Measurements from ENCODE around the gene ARFGEF3. TPM values are rescaled to one million over a fixed set of nuclear protein-coding genes. Genes with fewer than 3 reads are reported as not detected.

ARFGEF3 gene
- polyA plus RNA-seq, 1 of the 3 experiments (the other 2 are of a cell fraction), result not detected

DNA sequence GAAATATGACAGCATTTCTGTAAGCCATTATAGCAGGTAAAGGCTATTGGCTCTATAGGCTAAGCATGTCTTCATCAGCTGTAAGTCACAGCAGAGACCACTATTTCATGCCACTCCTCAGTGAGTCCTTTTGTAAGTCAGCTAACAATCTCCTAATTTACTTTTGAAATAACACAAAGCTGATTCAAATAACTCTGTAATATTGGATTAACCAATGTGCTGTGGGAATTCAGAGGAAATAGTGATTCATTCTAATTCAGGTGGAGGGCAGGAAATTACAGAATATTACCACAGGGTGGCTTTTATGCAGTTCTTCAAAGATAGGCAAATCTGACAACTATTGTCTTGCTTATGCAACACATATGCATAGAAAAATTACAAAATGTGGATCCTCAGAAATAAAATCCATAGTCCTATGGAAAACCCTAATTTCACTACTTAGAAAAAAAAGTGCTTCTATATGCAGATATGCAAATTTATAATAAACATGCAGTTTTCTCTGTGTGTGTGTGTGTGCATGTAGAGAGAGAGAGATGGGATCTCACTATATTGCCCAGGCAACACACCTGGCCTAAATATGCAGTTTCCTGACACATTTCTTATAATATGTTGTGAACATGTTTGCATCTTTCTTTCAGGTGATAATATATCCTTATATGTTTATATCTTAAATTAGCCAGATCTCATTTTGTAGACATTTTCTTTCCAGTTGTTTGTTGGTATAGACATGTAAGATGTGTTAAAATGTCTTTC lies 211.1 kb downstream of the ARFGEF3 start:
- Histone ChIP-seq H3K79me2 (ENCODE audit: insufficient read depth) (no peaks in the 10 kb centered on the region), H3K9ac (no peak overlapping the region), H4K20me1 (ENCODE audit: insufficient read depth) (no peaks in the 10 kb centered on the region), H3K27me3 (ENCODE audit: insufficient read depth) (no peaks in the 10 kb centered on the region), H2AFZ (ENCODE audit: low read depth) (no peak overlapping the region), H3K36me3 (replicated peaks in 1 of 2; ENCODE audit: control insufficient read depth in 1 of 2, insufficient read depth in 2 of 2, low read length in 1 of 2) (no peaks in the 10 kb centered on the region), H3K9me3 (no peaks in the 10 kb centered on the region), H3K27ac (ENCODE audit: low read depth in 2 of 2, low read length in 1 of 2) (no peak overlapping the region; a peak in 1 of 4 replicates), H3K4me2 (no peak overlapping the region), H3K9me2 (no peaks in the 10 kb centered on the region), H3K4me3 (ENCODE audit: low read depth in 2 of 2, low read length in 1 of 2) (no peak overlapping the region), H3F3A (replicated peaks; ENCODE audit: insufficient read depth) (no peaks in the 10 kb centered on the region), H3K4me1 (ENCODE audit: control insufficient read depth in 1 of 2, insufficient read depth in 2 of 2, low read depth in 1 of 2, low read length in 1 of 2) (peaks cover 0 to 2% of the 10 kb centered on the region in 2 experiments; a peak in 1 of 4 replicates)
- no peak for DNase-seq
- ChIA-PET POLR2A (no interaction called here), CTCF (interaction anchor here (0.7 to 1.9 kb wide), 4 partner anchors 10 to 693 kb away, joined by 3 to 7 read pairs (median 4); partner anchors contain the start of gene HEBP2)
- TF ChIP-seq JUND (IDR thresholded peaks at IDR 0.05) (no peak), MXI1 (IDR thresholded peaks at IDR 0.05; ENCODE audit: low read depth, low read length) (no peak), RXRA (IDR thresholded peaks at IDR 0.05; ENCODE audit: borderline replicate concordance, low read depth) (no peak), NRF1 (IDR thresholded peaks at IDR 0.05; ENCODE audit: low read depth, low read length) (no peak), FOSL2 (IDR thresholded peaks at IDR 0.05; ENCODE audit: borderline replicate concordance, low read depth) (no peak), ELF1 (IDR thresholded peaks at IDR 0.05) (no peak), SIN3A (IDR thresholded peaks at IDR 0.05; ENCODE audit: borderline replicate concordance, low read depth, low read length) (no peak), MEF2A (IDR thresholded peaks at IDR 0.05; ENCODE audit: borderline replicate concordance, low read depth) (no peak), NFIC (IDR thresholded peaks at IDR 0.05; ENCODE audit: borderline replicate concordance) (no peak), TEAD4 (IDR thresholded peaks at IDR 0.05; ENCODE audit: borderline replicate concordance, insufficient read depth) (no peak), YY1 (IDR thresholded peaks at IDR 0.05; ENCODE audit: low read depth) (no peak), GATA2 (CRISPR knock-in tag; IDR thresholded peaks at IDR 0.05) (no peak)
- TF ChIP-seq, protein P1, sequence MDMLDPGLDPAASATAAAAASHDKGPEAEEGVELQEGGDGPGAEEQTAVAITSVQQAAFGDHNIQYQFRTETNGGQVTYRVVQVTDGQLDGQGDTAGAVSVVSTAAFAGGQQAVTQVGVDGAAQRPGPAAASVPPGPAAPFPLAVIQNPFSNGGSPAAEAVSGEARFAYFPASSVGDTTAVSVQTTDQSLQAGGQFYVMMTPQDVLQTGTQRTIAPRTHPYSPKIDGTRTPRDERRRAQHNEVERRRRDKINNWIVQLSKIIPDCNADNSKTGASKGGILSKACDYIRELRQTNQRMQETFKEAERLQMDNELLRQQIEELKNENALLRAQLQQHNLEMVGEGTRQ (IDR thresholded peaks at IDR 0.05; ENCODE audit: borderline replicate concordance, low read depth, low read length), result no peak
- TF ChIP-seq, protein P2, sequence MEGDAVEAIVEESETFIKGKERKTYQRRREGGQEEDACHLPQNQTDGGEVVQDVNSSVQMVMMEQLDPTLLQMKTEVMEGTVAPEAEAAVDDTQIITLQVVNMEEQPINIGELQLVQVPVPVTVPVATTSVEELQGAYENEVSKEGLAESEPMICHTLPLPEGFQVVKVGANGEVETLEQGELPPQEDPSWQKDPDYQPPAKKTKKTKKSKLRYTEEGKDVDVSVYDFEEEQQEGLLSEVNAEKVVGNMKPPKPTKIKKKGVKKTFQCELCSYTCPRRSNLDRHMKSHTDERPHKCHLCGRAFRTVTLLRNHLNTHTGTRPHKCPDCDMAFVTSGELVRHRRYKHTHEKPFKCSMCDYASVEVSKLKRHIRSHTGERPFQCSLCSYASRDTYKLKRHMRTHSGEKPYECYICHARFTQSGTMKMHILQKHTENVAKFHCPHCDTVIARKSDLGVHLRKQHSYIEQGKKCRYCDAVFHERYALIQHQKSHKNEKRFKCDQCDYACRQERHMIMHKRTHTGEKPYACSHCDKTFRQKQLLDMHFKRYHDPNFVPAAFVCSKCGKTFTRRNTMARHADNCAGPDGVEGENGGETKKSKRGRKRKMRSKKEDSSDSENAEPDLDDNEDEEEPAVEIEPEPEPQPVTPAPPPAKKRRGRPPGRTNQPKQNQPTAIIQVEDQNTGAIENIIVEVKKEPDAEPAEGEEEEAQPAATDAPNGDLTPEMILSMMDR (IDR thresholded peaks at IDR 0.05), result no peak
- TF ChIP-seq, protein P3, sequence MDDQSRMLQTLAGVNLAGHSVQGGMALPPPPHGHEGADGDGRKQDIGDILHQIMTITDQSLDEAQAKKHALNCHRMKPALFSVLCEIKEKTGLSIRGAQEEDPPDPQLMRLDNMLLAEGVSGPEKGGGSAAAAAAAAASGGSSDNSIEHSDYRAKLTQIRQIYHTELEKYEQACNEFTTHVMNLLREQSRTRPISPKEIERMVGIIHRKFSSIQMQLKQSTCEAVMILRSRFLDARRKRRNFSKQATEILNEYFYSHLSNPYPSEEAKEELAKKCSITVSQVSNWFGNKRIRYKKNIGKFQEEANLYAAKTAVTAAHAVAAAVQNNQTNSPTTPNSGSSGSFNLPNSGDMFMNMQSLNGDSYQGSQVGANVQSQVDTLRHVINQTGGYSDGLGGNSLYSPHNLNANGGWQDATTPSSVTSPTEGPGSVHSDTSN (IDR thresholded peaks at IDR 0.05), result no peak
